Hematopoietic multipotent progenitor cell treated with erythropoietin and hydrocortisone succinate and interleukin-3 and kit ligand, for 8 days (in vitro differentiated cells): ENCODE measurements around the gene RNF213.
"Not testable (repeated sequence)": the region's sequence is repeated elsewhere in the genome, so short reads cannot be mapped to it uniquely, and the experiment has no call there.

Experiments
- DNase-seq: peaks from one replicate; pipeline ENCODE4 v3.0.0-alpha.2; 2015

The RNF213 gene

GRCh38 chr17:80224683-80225082 lies 36.0 kb upstream of the RNF213 start:
- no peak for DNase-seq

GRCh38 chr17:80225230-80225629 lies 35.4 kb upstream of the RNF213 start:
- DNase-seq: no peak

- DNase-seq: no peak
Observed at GRCh38 chr17:80227156-80227555, 33.5 kb upstream of the RNF213 start.

- no peak for DNase-seq
Observed at GRCh38 chr17:80227666-80228065, 33.0 kb upstream of the RNF213 start.

GRCh38 chr17:80228477-80228876 lies 32.2 kb upstream of the RNF213 start:
- no peak for DNase-seq

GRCh38 chr17:80229011-80229410 lies 31.6 kb upstream of the RNF213 start:
- no peak for DNase-seq

- no peak for DNase-seq
Observed at GRCh38 chr17:80232438-80232837, 28.2 kb upstream of the RNF213 start.

DNA sequence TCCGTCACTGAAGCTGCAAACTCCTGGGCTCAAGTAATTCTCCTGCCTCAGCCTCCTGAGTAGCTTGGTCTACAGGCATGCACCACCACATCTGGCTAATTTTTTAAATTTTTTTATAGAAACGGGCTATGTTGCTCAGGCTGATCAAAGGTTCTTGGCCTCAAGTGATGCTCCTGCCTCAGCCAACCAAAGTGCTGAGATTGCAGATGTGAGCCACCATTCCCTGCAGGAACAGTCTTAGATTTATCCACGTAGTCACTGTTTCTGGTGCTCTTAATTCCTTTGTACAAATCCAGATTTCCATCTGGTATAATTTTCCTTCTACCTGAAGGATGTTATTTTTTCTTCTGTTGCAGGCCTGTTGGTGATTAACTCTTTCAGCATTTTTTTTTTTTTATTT lies 27.4 kb upstream of the RNF213 start:
- no peak for DNase-seq

DNA sequence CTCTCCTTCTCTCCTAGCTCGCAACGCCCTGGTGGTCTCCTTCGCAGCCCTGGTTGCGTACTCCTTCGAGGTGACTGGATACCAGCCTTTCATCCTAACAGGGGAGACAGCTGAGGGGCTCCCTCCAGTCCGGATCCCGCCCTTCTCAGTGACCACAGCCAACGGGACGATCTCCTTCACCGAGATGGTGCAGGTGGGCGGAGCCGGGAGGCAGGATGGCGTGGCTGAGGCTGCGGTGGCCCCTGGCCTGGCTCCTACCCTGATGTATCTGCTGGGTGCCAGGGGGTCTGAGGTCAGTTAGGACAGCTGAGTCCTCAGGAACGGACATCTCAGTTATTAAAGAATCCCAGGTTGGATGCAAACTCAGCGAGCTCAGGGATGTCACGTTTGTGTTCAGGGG lies 23.7 kb upstream of the RNF213 start:
- no peak for DNase-seq

GRCh38 chr17:80237386-80237785 lies 23.3 kb upstream of the RNF213 start:
- DNase-seq: no peak

DNA sequence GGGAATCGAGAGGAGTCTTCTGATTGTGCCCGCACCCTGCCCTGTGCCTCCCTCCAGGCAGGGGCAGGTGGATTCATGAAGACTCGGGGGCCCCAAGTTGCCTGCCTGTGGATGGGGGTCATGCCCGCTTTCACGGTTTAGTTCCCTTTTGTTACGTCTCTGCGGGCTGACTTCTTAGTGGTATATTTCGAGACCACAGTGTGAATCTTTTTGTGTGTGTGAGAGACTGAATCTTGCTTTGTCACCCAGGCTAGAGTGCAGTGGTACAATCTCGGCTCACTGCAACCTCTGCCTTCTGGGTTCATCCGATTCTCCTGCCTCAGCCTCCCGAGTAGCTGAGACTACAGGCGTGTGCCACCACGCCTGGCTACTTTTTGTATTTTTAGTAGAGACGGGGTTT lies 18.1 kb upstream of the RNF213 start:
- DNase-seq: no peak

DNA sequence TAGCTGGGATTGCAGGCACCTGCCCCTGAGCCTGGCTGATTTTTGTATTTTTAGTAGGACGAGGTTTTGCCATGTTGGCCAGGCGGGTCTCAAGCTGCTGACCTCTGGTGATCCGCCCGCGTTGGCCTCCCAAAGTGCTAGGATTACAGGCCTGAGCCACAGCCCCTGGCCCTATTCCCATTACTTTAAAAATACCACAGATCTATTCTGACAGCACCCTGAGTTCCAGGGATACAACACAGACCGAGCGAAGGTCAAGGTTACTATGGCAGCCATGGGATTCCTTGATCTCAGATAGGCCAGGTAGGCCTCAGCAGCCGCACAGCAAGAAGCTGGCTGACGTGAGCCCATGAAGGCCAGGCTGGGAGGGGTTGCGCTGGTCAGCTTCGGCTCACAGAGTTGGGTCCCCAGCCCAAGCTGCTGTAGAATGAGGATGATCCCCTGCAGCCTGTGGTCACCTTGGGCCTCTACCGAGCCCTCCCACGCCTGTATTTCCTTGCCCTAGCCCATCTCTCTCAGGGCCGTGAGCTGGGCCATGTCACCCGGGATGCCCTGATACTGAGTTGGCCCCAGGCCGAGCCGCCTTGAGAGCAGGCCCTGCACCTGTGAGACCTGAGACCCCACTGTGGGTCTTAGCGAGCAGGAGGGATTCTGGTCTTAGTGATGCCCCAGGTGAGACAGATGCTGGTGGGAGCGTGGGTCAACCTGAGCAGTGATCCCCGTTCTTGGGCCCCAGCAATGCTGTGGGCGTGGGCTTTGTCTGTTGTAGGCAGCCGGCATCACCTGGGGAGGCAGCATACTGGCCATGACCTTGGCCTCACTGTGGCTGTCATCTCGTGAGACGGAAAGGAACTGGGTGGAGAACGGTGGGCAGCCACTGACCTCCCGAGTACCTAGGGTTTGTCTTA lies 16.9 kb upstream of the RNF213 start:
- DNase-seq: no peak

GRCh38 chr17:80244448-80244847 lies 16.2 kb upstream of the RNF213 start:
- not testable (repeated sequence) for DNase-seq

GRCh38 chr17:80244871-80245509 lies 15.7 kb upstream of the RNF213 start:
- DNase-seq: no peak

- no peak for DNase-seq
Observed at GRCh38 chr17:80245566-80246265, 14.9 kb upstream of the RNF213 start.

DNA sequence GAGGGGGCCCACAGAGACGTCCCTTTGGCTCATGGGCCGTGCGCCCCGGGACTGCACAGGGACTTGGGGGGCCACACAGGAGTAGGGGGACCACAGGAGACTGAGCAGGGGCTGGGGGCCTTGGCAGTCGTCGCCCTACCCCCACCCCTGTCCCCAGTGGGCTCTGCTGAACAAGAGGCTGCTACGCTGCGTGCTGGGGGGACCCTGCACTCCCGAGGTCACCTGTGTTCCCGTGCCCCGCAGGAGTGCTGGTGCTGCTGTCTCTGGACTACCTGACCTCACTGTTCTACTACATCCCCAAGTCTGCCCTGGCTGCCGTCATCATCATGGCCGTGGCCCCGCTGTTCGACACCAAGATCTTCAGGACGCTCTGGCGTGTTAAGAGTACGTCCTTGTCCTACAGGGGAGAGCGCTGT lies 14.4 kb upstream of the RNF213 start:
- no peak for DNase-seq

- DNase-seq: no peak
Observed at GRCh38 chr17:80246726-80247125, 13.9 kb upstream of the RNF213 start.

DNA sequence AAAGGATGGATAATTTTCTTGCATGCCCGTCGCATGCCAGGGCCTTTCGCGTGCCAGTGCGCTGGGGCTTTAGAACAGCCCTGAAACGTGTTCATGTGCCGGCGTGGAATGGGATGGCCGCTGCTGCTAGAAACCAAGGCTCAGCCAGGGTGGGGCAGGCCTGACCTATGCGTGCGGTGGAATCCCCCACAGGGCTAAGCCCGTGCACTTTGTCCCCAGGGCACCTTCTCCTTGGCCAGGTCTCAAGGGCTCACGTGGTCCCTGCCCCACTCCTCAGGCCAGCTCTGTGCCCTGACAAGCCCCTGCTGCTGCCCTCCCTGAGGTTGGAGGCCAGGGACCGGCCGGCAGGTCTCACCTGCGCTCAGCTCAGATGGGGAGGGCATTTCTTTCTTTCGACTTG lies 13.1 kb upstream of the RNF213 start:
- no peak for DNase-seq

- DNase-seq: no peak
Observed at GRCh38 chr17:80248001-80248893, 12.4 kb upstream of the RNF213 start.

DNA sequence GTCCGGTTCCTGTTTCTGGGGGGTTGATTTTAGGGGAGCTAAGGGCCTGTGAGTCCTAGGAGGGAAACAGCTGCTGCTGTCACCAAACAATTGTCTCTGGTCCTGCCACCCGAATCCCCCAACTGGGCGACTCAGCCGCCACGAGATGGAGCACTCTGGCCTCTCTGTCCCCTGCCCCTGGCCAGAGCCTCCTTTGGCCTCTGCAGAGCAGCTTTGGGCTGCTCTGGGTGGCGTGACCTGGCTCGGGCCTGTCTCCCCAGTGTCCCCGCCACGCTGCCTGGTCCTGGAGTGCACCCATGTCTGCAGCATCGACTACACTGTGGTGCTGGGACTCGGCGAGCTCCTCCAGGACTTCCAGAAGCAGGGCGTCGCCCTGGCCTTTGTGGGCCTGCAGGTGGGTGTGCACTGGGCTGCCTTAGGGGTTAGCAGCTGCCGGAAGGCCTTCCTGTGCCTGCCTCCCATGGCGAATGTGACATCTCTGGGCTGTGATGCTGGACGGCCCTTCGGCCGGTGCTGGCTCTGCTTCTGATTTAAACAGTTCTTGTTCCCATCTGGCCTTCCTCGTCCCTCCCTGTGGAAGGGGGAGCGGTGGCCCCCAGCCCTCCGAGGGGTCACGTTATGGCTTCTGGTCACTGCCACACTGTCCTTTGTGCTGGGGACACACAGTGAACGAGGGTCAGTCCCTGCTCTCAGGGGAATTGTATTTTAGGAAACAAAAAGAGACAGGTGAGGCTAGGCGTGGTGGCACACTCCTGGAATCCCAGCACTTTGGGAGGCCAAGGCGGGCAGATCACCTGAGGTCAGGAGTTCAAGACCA lies 11.6 kb upstream of the RNF213 start:
- no peak for DNase-seq

DNA sequence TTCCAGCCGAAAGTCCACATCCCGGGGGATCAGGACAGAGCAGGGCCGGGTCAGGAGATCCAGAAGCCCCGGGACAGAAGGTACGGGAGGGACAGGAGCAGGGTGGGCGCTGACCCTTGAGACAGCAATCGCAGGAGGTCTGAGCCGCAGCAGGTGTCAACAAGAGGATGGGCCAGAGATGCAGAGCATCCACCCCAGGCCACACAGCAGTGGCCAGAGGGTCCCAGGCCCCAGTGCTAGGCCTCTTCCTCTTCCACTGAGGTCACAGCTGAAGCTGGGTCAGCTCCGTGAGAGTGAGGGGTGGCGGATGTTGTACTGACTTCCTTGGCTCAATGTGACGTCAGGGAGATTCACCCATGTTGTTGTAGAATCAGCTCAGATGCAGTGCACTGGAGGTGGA lies 8.7 kb upstream of the RNF213 start:
- no peak for DNase-seq

DNA sequence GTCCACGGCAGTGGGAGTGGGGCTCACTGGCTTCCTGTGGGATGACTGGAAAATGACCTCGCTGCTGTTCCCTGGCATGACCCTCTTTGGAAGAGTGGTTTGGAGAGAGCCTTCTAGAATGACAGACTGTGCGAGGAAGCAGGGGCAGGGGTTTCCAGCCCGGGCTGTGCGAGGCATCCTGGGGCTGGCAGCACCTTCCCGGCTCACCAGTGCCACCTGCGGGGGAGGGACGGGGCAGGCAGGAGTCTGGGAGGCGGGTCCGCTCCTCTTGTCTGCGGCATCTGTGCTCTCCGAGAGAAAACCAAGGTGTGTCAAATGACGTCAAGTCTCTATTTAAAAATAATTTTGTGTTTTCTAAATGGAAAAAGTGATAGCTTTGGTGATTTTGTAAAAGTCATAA lies 7.8 kb upstream of the RNF213 start:
- peak; percentile 74 for DNase-seq
